ENCODE results near the gene GALK1. TPM values are rescaled to one million over a fixed set of nuclear protein-coding genes. Genes with fewer than 3 reads are reported as not detected.

The GALK1 gene
- total RNA-seq, 4 donors from 2014 or later, result 15.2 to 34.9 (median 22.9) TPM

- Histone ChIP-seq H3K36me3 (peaks cover 7% of the 10 kb centered on the region), H3K4me1 (peaks cover 50% of the 10 kb centered on the region), H3K27ac (peak overlapping the region; percentile 91), H3K27me3 (no peaks in the 10 kb centered on the region), H3K9me3 (no peaks in the 10 kb centered on the region), H3K4me3 (no peak overlapping the region)
- TF ChIP-seq, protein P1, sequence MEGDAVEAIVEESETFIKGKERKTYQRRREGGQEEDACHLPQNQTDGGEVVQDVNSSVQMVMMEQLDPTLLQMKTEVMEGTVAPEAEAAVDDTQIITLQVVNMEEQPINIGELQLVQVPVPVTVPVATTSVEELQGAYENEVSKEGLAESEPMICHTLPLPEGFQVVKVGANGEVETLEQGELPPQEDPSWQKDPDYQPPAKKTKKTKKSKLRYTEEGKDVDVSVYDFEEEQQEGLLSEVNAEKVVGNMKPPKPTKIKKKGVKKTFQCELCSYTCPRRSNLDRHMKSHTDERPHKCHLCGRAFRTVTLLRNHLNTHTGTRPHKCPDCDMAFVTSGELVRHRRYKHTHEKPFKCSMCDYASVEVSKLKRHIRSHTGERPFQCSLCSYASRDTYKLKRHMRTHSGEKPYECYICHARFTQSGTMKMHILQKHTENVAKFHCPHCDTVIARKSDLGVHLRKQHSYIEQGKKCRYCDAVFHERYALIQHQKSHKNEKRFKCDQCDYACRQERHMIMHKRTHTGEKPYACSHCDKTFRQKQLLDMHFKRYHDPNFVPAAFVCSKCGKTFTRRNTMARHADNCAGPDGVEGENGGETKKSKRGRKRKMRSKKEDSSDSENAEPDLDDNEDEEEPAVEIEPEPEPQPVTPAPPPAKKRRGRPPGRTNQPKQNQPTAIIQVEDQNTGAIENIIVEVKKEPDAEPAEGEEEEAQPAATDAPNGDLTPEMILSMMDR (IDR thresholded peaks at IDR 0.05), result no peak
- TF ChIP-seq POLR2AphosphoS5 (IDR thresholded peaks at IDR 0.05) (no peak), POLR2A (IDR thresholded peaks at IDR 0.05) (no peak), EP300 (IDR thresholded peaks at IDR 0.05) (no peak)
- DNase-seq (ENCODE audit: low spot score in 2 of 2), result no peak
- WGBS, result 71% methylated on average over 4 of the region's 4 CpGs
Measured at GRCh38 chr17:75806822-75807500, 42.0 kb upstream of the GALK1 start.

- Histone ChIP-seq H3K9me3 (no peaks in the 10 kb centered on the region), H3K27ac (no peak overlapping the region), H3K4me1 (peaks cover 22% of the 10 kb centered on the region), H3K36me3 (peaks cover 16% of the 10 kb centered on the region), H3K4me3 (no peak overlapping the region), H3K27me3 (no peaks in the 10 kb centered on the region)
- WGBS, result 95% methylated on average over 1 of the region's 1 CpG
- peak in 1 of 2 donors; percentile 8 for DNase-seq (ENCODE audit: low spot score in 2 of 2)
- TF ChIP-seq POLR2AphosphoS5 (IDR thresholded peaks at IDR 0.05) (no peak), POLR2A (IDR thresholded peaks at IDR 0.05) (no peak), EP300 (IDR thresholded peaks at IDR 0.05) (no peak)
- TF ChIP-seq, protein P1 (IDR thresholded peaks at IDR 0.05), result no peak
Measured at GRCh38 chr17:75803883-75804282, 38.9 kb upstream of the GALK1 start.

- Histone ChIP-seq H3K4me1 (no peaks in the 10 kb centered on the region), H3K4me3 (no peak overlapping the region), H3K27ac (no peak overlapping the region), H3K27me3 (no peaks in the 10 kb centered on the region), H3K9me3 (no peaks in the 10 kb centered on the region), H3K36me3 (peaks cover 39% of the 10 kb centered on the region)
- no peak for TF ChIP-seq POLR2AphosphoS5 (IDR thresholded peaks at IDR 0.05)
- TF ChIP-seq, protein P1 (IDR thresholded peaks at IDR 0.05), result no peak
- TF ChIP-seq POLR2A (IDR thresholded peaks at IDR 0.05), result no peak
- no peak for TF ChIP-seq EP300 (IDR thresholded peaks at IDR 0.05)
- peak in 1 of 2 donors; percentile 16 for DNase-seq (ENCODE audit: low spot score in 2 of 2)
- 78% methylated on average over 4 of the region's 4 CpGs for WGBS
Measured at GRCh38 chr17:75799402-75799801, 34.4 kb upstream of the GALK1 start.

- H3K9me3 ChIP-seq, result no peaks in the 10 kb centered on the region
- no peaks in the 10 kb centered on the region for H3K4me1 ChIP-seq
- H3K27ac ChIP-seq, result no peak overlapping the region
- no peak overlapping the region for H3K4me3 ChIP-seq
- H3K36me3 ChIP-seq, result peaks cover 43% of the 10 kb centered on the region
- H3K27me3 ChIP-seq, result no peaks in the 10 kb centered on the region
- TF ChIP-seq, protein P1 (IDR thresholded peaks at IDR 0.05), result no peak
- TF ChIP-seq POLR2A (IDR thresholded peaks at IDR 0.05) (no peak), POLR2AphosphoS5 (IDR thresholded peaks at IDR 0.05) (no peak), EP300 (IDR thresholded peaks at IDR 0.05) (no peak)
- WGBS, result 91% methylated on average over 8 of the region's 8 CpGs
- DNase-seq (ENCODE audit: low spot score in 2 of 2), result peak in 1 of 2 donors; percentile 37
Measured at GRCh38 chr17:75795820-75796607, 31.0 kb upstream of the GALK1 start.

DNA sequence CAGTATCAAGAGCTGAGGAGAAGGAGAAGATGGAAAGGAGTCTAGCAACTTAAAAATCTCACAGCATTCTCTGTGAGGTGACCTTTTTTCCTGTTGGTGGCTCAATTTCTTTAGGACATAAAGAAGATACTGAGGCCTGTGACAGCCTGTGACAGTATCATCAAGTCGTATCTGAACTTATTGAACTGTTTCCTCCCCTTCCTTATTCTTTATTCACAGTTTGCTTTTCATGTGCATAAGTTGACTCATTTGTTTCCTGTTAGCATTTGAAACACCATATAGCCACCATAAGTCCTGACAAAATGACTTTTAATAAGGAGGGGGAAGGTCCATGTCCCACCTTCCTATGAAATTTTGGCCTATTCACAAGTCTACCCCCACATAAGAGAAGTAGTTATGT, 28.5 kb upstream of the GALK1 start:
- Histone ChIP-seq H3K4me3 (no peak overlapping the region), H3K36me3 (peaks cover 27% of the 10 kb centered on the region), H3K27ac (no peak overlapping the region), H3K9me3 (no peaks in the 10 kb centered on the region), H3K4me1 (peaks cover 9% of the 10 kb centered on the region), H3K27me3 (no peaks in the 10 kb centered on the region)
- 56% methylated on average over 1 of the region's 1 CpG for WGBS
- TF ChIP-seq POLR2AphosphoS5 (IDR thresholded peaks at IDR 0.05), result no peak
- TF ChIP-seq EP300 (IDR thresholded peaks at IDR 0.05), result no peak
- TF ChIP-seq, protein P1 (IDR thresholded peaks at IDR 0.05), result no peak
- no peak for TF ChIP-seq POLR2A (IDR thresholded peaks at IDR 0.05)
- no peak for DNase-seq (ENCODE audit: low spot score in 2 of 2)
